K562 (cell line): ENCODE data around the gene STMN3. TPM values are rescaled to one million over a fixed set of nuclear protein-coding genes. Genes with fewer than 3 reads are reported as not detected.

Source experiments
- BRD9 ChIP-seq: fragments of 450-650 bp; IDR thresholded peaks from 2 replicates; pipeline ENCODE4 v1.6.1; 2018; ENCODE audit warnings: low read depth; ENCODE audit not compliant: partially characterized antibody
- BRF2 ChIP-seq: IDR thresholded peaks from 3 replicates; pipeline ENCODE4 v1.6.1; 2011; ENCODE audit warnings: borderline replicate concordance, mild to moderate bottlenecking; ENCODE audit not compliant: insufficient read length, insufficient read depth
- CREM ChIP-seq: IDR thresholded peaks from 2 replicates; pipeline ENCODE4 v1.6.1; 2014; ENCODE audit warnings: antibody characterized with exemption, low read depth
- E2F8 ChIP-seq: fragments of 450-650 bp; IDR thresholded peaks from 2 replicates; pipeline ENCODE4 v1.7.1; 2018; ENCODE audit warnings: mild to moderate bottlenecking, low read depth; ENCODE audit not compliant: partially characterized antibody
- FOXA1 ChIP-seq: fragments of 450-650 bp; IDR thresholded peaks from 2 replicates; pipeline ENCODE4 v1.6.1; 2016; ENCODE audit warnings: mild to moderate bottlenecking, borderline replicate concordance
- FOXK1 ChIP-seq: sonication (generic); formaldehyde crosslinking; IDR thresholded peaks from 2 replicates; pipeline ENCODE4 v1.8.0; 2022; ENCODE audit warnings: missing genetic modification reagents, mild to moderate bottlenecking, borderline replicate concordance
- HDAC2 ChIP-seq: fragments of 450-650 bp; IDR thresholded peaks from 2 replicates; pipeline ENCODE4 v1.6.1; 2016; ENCODE audit warnings: mild to moderate bottlenecking
- KLF10 ChIP-seq: fragments of 250-450 bp; sonication (Bioruptor Pico); IDR thresholded peaks from 2 replicates; pipeline ENCODE4 v1.6.1; 2021; ENCODE audit warnings: matching md5 sums
- KLF6 ChIP-seq: fragments of 250-450 bp; sonication (Bioruptor Pico); IDR thresholded peaks from 2 replicates; pipeline ENCODE4 v1.4.0; 2020; ENCODE audit warnings: mild to moderate bottlenecking, moderate library complexity, borderline replicate concordance
- NRF1 ChIP-seq, 2 experiments: fragments of 450-650 bp; IDR thresholded peaks in 1 of 2; conservative IDR thresholded peaks in 1 of 2; 2 replicates each; pipeline ENCODE4 v1.6.1; 2014; ENCODE audit warnings: mild to moderate bottlenecking in 2 of 2
- RFX7 ChIP-seq: fragments of 250-450 bp; sonication (Bioruptor Pico); IDR thresholded peaks from 2 replicates; pipeline ENCODE4 v1.5.1; 2021; ENCODE audit warnings: mild to moderate bottlenecking
- TBL1XR1 ChIP-seq, 2 experiments: IDR thresholded peaks; 2 replicates each; pipeline ENCODE4 v1.6.1; 2012; ENCODE audit warnings: improper control_type of control experiment in 2 of 2, low read length in 2 of 2, mild to moderate bottlenecking in 1 of 2
- ZBTB11 ChIP-seq, 3 experiments: fragments of 200-800 bp in 1 of 3; fragments of 250-450 bp in 1 of 3; fragments of 450-650 bp in 1 of 3; sonication (Bioruptor Pico) in 1 of 3; sonication (Bioruptor generic) in 1 of 3; formaldehyde crosslinking in 1 of 3; IDR thresholded peaks; 2 replicates each; pipeline versions ENCODE4 v1.6.1 to v1.8.0; 2016 to 2022; ENCODE audit warnings: mild to moderate bottlenecking in 2 of 3, missing genetic modification characterization in 2 of 3, missing compliant biosample characterization in 1 of 3, moderate library complexity in 1 of 3
- ZFPM2 ChIP-seq: fragments of 250-450 bp; sonication (Bioruptor Pico); IDR thresholded peaks from 2 replicates; pipeline ENCODE4 v1.5.1; 2022; ENCODE audit warnings: mild to moderate bottlenecking
- ZNF12 ChIP-seq: sonication (generic); formaldehyde crosslinking; IDR thresholded peaks from 2 replicates; pipeline ENCODE4 v1.4.0; 2020; ENCODE audit warnings: mild to moderate bottlenecking, missing genetic modification reagents
- ZNF583 ChIP-seq: fragments of 250-450 bp; sonication (Bioruptor Pico); IDR thresholded peaks from 2 replicates; pipeline ENCODE4 v1.4.0; 2020
- ZNF79 ChIP-seq: fragments of 250-450 bp; sonication (Bioruptor Pico); IDR thresholded peaks from 2 replicates; pipeline ENCODE4 v1.4.0; 2020; ENCODE audit warnings: low read depth, mild to moderate bottlenecking, moderate library complexity
- polyA plus RNA-seq, 8 experiments: library from polyadenylated mRNA; depleted of rRNA in 4 of 8; stranded (reverse) in 5 of 8; unstranded in 3 of 8; fragments of >200 nt; fragmentation: Nextera tagmentation in 2 of 8; fragmentation: Illumina TruSeq in 1 of 8; extraction: Ambion mirVana in 2 of 8; extraction: Trizol in 1 of 8; gene quantifications; 2 replicates each; pipeline versions ENCODE4 v1.2.1 to v1.2.3, GENCODE V29; 2011 to 2014; ENCODE audit warnings: inconsistent platforms in 1 of 8, missing spikeins in 1 of 8
- total RNA-seq, 7 experiments: library from RNA; depleted of rRNA in 6 of 7; stranded (reverse); fragments of >200 nt in 6 of 7; fragmentation: Illumina TruSeq in 2 of 7; extraction: Trizol in 2 of 7; gene quantifications; 2 replicates each; pipeline versions ENCODE4 v1.2.1 to v1.2.3, GENCODE V29; 2011 to 2021; ENCODE audit warnings: low replicate concordance in 1 of 7
- TF ChIP-seq, protein P1 (sequence below): fragments of 250-450 bp; sonication (Bioruptor Pico); IDR thresholded peaks from 2 replicates; pipeline ENCODE4 v1.8.0; 2021; ENCODE audit warnings: mild to moderate bottlenecking, moderate library complexity

The STMN3 gene
- total and polyA plus RNA-seq, 9 of the 15 experiments (the other 6 are each of a cell fraction or from before 2014, with no cell fraction given) = 0.70 to 65.6 (median 29.4) TPM

- TF ChIP-seq, protein P1, sequence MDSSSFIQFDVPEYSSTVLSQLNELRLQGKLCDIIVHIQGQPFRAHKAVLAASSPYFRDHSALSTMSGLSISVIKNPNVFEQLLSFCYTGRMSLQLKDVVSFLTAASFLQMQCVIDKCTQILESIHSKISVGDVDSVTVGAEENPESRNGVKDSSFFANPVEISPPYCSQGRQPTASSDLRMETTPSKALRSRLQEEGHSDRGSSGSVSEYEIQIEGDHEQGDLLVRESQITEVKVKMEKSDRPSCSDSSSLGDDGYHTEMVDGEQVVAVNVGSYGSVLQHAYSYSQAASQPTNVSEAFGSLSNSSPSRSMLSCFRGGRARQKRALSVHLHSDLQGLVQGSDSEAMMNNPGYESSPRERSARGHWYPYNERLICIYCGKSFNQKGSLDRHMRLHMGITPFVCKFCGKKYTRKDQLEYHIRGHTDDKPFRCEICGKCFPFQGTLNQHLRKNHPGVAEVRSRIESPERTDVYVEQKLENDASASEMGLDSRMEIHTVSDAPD (CRISPR knock-in tag) = no peak
- TF ChIP-seq HDAC2 (0 out of 2 replicates have a peak, but pooled peaks have one; percentile 55), BRF2 (no peak), E2F8 (no peak), TBL1XR1 (IDR thresholded peaks at IDR 0.05; ENCODE audit: low read length in 2 of 2) (no peak), RFX7 (CRISPR knock-in tag) (no peak), ZNF12 (CRISPR knock-in tag) (no peak), NRF1 (conservative IDR thresholded peaks at IDR 0.05 in 1 of 2, IDR thresholded peaks at IDR 0.05 in 1 of 2) (peak; percentile 46 to 66; a peak in 3 of 4 replicates), KLF10 (CRISPR knock-in tag) (no peak), BRD9 (no peak), ZFPM2 (CRISPR knock-in tag) (no peak), FOXK1 (0 out of 2 replicates have a peak, but pooled peaks have one; percentile 16), ZNF79 (CRISPR knock-in tag) (no peak), KLF6 (CRISPR knock-in tag) (no peak), CREM (peak; percentile 57; the same call in 1 of the 2 replicates), ZNF583 (peak; percentile 17; the same call in 1 of the 2 replicates), ZBTB11 (CRISPR knock-in tag; IDR thresholded peaks at IDR 0.05) (peak; percentile 23 to 90 (median 51); a peak in 4 of 6 replicates), FOXA1 (no peak)
Observed at GRCh38 chr20:63653041-63653973, at the start of gene STMN3 (continued).
